Hepatocyte (in vitro differentiated cells): ENCODE measurements around the gene IFT43. TPM values are rescaled to one million over a fixed set of nuclear protein-coding genes. Genes with fewer than 3 reads are reported as not detected.

Experiments
- DNase-seq: peaks from one replicate; pipeline ENCODE4 v3.0.0-alpha.2; 2016; ENCODE audit warnings: low spot score
- H2AFZ ChIP-seq: fragments of 200-600 bp; sonication (generic); 2 replicates; pipeline ENCODE4 v1.6.0; 2016; ENCODE audit warnings: antibody characterized with exemption, mild to moderate bottlenecking
- H3K27ac ChIP-seq: fragments of 200-600 bp; sonication (generic); 2 replicates; pipeline ENCODE4 v1.5.1; 2016; ENCODE audit warnings: mild to moderate bottlenecking
- H3K27me3 ChIP-seq: fragments of 200-600 bp; sonication (generic); 2 replicates; pipeline ENCODE4 v1.6.1; 2016
- H3K36me3 ChIP-seq: fragments of 200-600 bp; sonication (generic); replicated peaks from 2 replicates; pipeline ENCODE4 v1.5.1; 2016; ENCODE audit warnings: low read depth; ENCODE audit not compliant: insufficient read depth
- H3K4me1 ChIP-seq: fragments of 200-600 bp; sonication (generic); 2 replicates; pipeline ENCODE4 v1.5.1; 2016; ENCODE audit warnings: mild to moderate bottlenecking, moderate library complexity; ENCODE audit not compliant: insufficient read depth
- H3K4me2 ChIP-seq: fragments of 200-600 bp; sonication (generic); 2 replicates; pipeline ENCODE4 v1.6.0; 2016
- H3K4me3 ChIP-seq: fragments of 200-600 bp; sonication (generic); 2 replicates; pipeline ENCODE4 v1.5.1; 2016; ENCODE audit warnings: mild to moderate bottlenecking
- H3K79me2 ChIP-seq: fragments of 200-600 bp; sonication (generic); 2 replicates; pipeline ENCODE4 v1.6.0; 2017; ENCODE audit warnings: mild to moderate bottlenecking
- H3K9me2 ChIP-seq: fragments of 200-600 bp; sonication (generic); replicated peaks from 2 replicates; pipeline ENCODE4 v1.6.0; 2017; ENCODE audit warnings: mild to moderate bottlenecking; ENCODE audit not compliant: insufficient read depth
- H3K9me3 ChIP-seq: fragments of 200-600 bp; sonication (generic); 2 replicates; pipeline ENCODE4 v1.5.1; 2016; ENCODE audit warnings: low read depth, mild to moderate bottlenecking
- H4K20me1 ChIP-seq: fragments of 200-600 bp; sonication (generic); 2 replicates; pipeline ENCODE4 v1.6.0; 2016; ENCODE audit warnings: mild to moderate bottlenecking; ENCODE audit not compliant: insufficient read depth, poor library complexity, severe bottlenecking
- CTCF ChIP-seq: fragments of 200-600 bp; sonication (generic); IDR thresholded peaks from 2 replicates; pipeline ENCODE4 v1.5.1; 2016; ENCODE audit warnings: antibody characterized with exemption, mild to moderate bottlenecking; ENCODE audit not compliant: poor library complexity
- EZH2 ChIP-seq: fragments of 200-600 bp; sonication (generic); IDR thresholded peaks from 2 replicates; pipeline ENCODE4 v1.6.1; 2016; ENCODE audit warnings: antibody characterized with exemption, mild to moderate bottlenecking, borderline replicate concordance
- EZH2phosphoT487 ChIP-seq: fragments of 200-600 bp; sonication (generic); IDR thresholded peaks from one replicate; pipeline ENCODE4 v1.6.1; 2018; ENCODE audit warnings: antibody characterized with exemption, mild to moderate bottlenecking, low read depth, moderate library complexity; ENCODE audit not compliant: unreplicated experiment, severe bottlenecking
- WGBS: methylation state at CpG from one replicate; pipeline ENCODE4 v1.1.6; 2016; ENCODE audit warnings: low lambda C conversion rate; ENCODE audit errors: missing lambda C conversion rate; 5-methylcytosine and 5-hydroxymethylcytosine counted together
- polyA plus RNA-seq: library from polyadenylated mRNA; unstranded; fragments of >200 nt; fragmentation: Nextera tagmentation; extraction: Ambion mirVana; gene quantifications from 2 replicates; pipeline ENCODE4 v1.2.1, GENCODE V29; 2016
- total RNA-seq: library from RNA; depleted of rRNA; stranded (reverse); fragments of >200 nt; gene quantifications from 2 replicates; pipeline ENCODE4 v1.2.3, GENCODE V29; 2014

The IFT43 gene
- total and polyA plus RNA-seq, 2 experiments from 2014 or later, result 31.9 to 43.2 TPM

DNA sequence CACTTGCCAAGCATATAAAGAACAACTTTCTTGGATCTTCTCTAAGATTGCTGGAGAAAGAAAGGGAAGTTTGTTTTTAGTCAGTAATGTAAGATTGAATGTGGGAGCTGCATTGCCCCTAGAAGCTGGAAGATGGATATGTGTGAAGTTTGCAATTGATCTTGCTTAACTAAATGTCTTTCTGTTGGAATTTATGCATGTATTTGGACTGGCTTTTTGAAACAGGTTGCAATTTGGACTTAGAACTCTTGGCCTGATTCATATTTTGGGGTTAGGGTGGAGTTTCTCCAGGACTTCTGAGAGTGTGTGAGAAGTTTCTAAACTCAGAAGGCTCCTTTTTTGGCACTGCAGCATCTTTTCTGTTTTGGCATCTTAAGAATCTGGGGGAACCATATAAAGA, 26.4 kb downstream of the IFT43 start:
- DNase-seq, result no peak
- no peaks in the 10 kb centered on the region for H4K20me1 ChIP-seq
- H2AFZ ChIP-seq, result no peak overlapping the region
- no peaks in the 10 kb centered on the region for H3K36me3 ChIP-seq
- H3K4me3 ChIP-seq, result no peak overlapping the region
- H3K4me1 ChIP-seq, result no peaks in the 10 kb centered on the region
- H3K9me2 ChIP-seq, result no peaks in the 10 kb centered on the region
- H3K27me3 ChIP-seq, result no peaks in the 10 kb centered on the region
- peaks cover 5% of the 10 kb centered on the region for H3K79me2 ChIP-seq
- no peaks in the 10 kb centered on the region for H3K9me3 ChIP-seq
- H3K27ac ChIP-seq, result no peak overlapping the region
- TF ChIP-seq EZH2 (no peak), CTCF (no peak), EZH2phosphoT487 (no peak)
- H3K4me2 ChIP-seq, result no peak overlapping the region

GRCh38 chr14:76012354-76012753, 26.8 kb downstream of the IFT43 start:
- Histone ChIP-seq H3K36me3 (no peaks in the 10 kb centered on the region), H3K9me2 (no peaks in the 10 kb centered on the region), H3K79me2 (peaks cover 5% of the 10 kb centered on the region), H3K4me1 (no peaks in the 10 kb centered on the region), H4K20me1 (no peaks in the 10 kb centered on the region), H3K9me3 (no peaks in the 10 kb centered on the region), H3K27ac (no peak overlapping the region), H2AFZ (no peak overlapping the region), H3K4me3 (no peak overlapping the region), H3K4me2 (no peak overlapping the region), H3K27me3 (no peaks in the 10 kb centered on the region)
- no peak for DNase-seq
- WGBS, result 90% methylated on average over 9 of the region's 9 CpGs
- no peak for TF ChIP-seq CTCF
- no peak for TF ChIP-seq EZH2
- no peak for TF ChIP-seq EZH2phosphoT487

- no peaks in the 10 kb centered on the region for H3K9me2 ChIP-seq
- H3K79me2 ChIP-seq, result peaks cover 7% of the 10 kb centered on the region
- H2AFZ ChIP-seq, result no peak overlapping the region
- WGBS, result 100% methylated on average over 1 of the region's 1 CpG
- no peak overlapping the region for H3K4me3 ChIP-seq
- H3K4me1 ChIP-seq, result no peaks in the 10 kb centered on the region
- TF ChIP-seq CTCF, result no peak
- no peak for TF ChIP-seq EZH2phosphoT487
- no peak for TF ChIP-seq EZH2
- H3K9me3 ChIP-seq, result peaks cover 6% of the 10 kb centered on the region
- no peaks in the 10 kb centered on the region for H4K20me1 ChIP-seq
- peaks cover 9% of the 10 kb centered on the region for H3K36me3 ChIP-seq
- H3K4me2 ChIP-seq, result no peak overlapping the region
- no peak overlapping the region for H3K27ac ChIP-seq
- H3K27me3 ChIP-seq, result no peaks in the 10 kb centered on the region
- no peak for DNase-seq
Observed at GRCh38 chr14:76015191-76015590, 29.6 kb downstream of the IFT43 start.

DNA sequence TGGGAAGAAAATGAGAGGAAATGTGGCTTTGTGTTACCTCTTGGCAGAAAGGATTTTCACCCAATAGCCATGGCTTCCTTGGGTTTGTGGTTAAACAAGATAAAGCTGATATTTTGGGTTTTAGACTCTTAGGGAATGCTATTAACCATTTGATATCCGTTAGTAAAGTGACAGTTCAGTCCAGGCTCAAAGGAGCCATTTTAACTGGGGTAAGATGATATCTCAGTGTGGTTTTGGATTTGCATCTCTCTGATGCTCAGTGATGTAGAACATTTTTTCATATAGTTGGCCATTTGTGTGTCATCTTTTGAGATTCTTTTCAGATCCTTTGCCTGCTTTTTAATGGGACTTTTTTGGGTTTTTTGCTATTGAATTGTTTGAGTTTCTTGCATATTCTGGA, 30.1 kb downstream of the IFT43 start:
- H4K20me1 ChIP-seq, result no peaks in the 10 kb centered on the region
- H3K9me3 ChIP-seq, result peaks cover 6% of the 10 kb centered on the region
- H3K4me3 ChIP-seq, result no peak overlapping the region
- peaks cover 7% of the 10 kb centered on the region for H3K79me2 ChIP-seq
- 88% methylated on average over 1 of the region's 1 CpG for WGBS
- peaks cover 9% of the 10 kb centered on the region for H3K36me3 ChIP-seq
- H3K9me2 ChIP-seq, result no peaks in the 10 kb centered on the region
- DNase-seq, result no peak
- H3K4me1 ChIP-seq, result no peaks in the 10 kb centered on the region
- TF ChIP-seq EZH2phosphoT487 (no peak), CTCF (no peak), EZH2 (no peak)
- no peak overlapping the region for H2AFZ ChIP-seq
- H3K27ac ChIP-seq, result no peak overlapping the region
- no peak overlapping the region for H3K4me2 ChIP-seq
- no peaks in the 10 kb centered on the region for H3K27me3 ChIP-seq
